Subcutaneous abdominal adipose tissue (tissue), 5 donors: ENCODE data around the gene NT5DC4.
A peak's percentile ranks its signal among the peaks of the same experiment; 100 is the strongest.

ENCODE experiments used
- H3K27ac ChIP-seq: one replicate; pipeline ENCODE4 v1.7.0; 2013; ENCODE audit warnings: low read depth, mild to moderate bottlenecking, inconsistent platforms, low read length, moderate library complexity
- H3K27me3 ChIP-seq, 5 donors: one replicate each; pipeline ENCODE4 v1.7.0; 2013; ENCODE audit warnings: low read length in 5 of 5, inconsistent platforms in 1 of 5; ENCODE audit not compliant: control insufficient read depth in 5 of 5, insufficient read depth in 4 of 5
- H3K36me3 ChIP-seq, 5 donors: one replicate each; pipeline ENCODE4 v1.7.0; 2013; ENCODE audit warnings: low read length in 5 of 5; ENCODE audit not compliant: control insufficient read depth in 5 of 5, insufficient read depth in 5 of 5
- H3K4me1 ChIP-seq, 5 donors: one replicate each; pipeline ENCODE4 v1.7.0; 2013; ENCODE audit warnings: low read length in 5 of 5, mild to moderate bottlenecking in 3 of 5, moderate library complexity in 1 of 5; ENCODE audit not compliant: control insufficient read depth in 5 of 5, insufficient read depth in 5 of 5
- H3K4me3 ChIP-seq, 5 donors: one replicate each; pipeline ENCODE4 v1.7.0; 2013; ENCODE audit warnings: low read length in 5 of 5, low read depth in 1 of 5
- H3K9ac ChIP-seq, 5 donors: one replicate each; pipeline ENCODE4 v1.7.0; 2013; ENCODE audit warnings: low read length in 5 of 5, mild to moderate bottlenecking in 4 of 5, moderate library complexity in 3 of 5
- H3K9me3 ChIP-seq, 5 donors: one replicate each; pipeline ENCODE4 v1.7.0; 2013; ENCODE audit warnings: low read length in 5 of 5; ENCODE audit not compliant: control insufficient read depth in 5 of 5
- donor health status: healthy.
- donor health status: healthy.
- donor health status: healthy.
- donor health status: healthy.
- donor health status: healthy.

Gene NT5DC4

DNA sequence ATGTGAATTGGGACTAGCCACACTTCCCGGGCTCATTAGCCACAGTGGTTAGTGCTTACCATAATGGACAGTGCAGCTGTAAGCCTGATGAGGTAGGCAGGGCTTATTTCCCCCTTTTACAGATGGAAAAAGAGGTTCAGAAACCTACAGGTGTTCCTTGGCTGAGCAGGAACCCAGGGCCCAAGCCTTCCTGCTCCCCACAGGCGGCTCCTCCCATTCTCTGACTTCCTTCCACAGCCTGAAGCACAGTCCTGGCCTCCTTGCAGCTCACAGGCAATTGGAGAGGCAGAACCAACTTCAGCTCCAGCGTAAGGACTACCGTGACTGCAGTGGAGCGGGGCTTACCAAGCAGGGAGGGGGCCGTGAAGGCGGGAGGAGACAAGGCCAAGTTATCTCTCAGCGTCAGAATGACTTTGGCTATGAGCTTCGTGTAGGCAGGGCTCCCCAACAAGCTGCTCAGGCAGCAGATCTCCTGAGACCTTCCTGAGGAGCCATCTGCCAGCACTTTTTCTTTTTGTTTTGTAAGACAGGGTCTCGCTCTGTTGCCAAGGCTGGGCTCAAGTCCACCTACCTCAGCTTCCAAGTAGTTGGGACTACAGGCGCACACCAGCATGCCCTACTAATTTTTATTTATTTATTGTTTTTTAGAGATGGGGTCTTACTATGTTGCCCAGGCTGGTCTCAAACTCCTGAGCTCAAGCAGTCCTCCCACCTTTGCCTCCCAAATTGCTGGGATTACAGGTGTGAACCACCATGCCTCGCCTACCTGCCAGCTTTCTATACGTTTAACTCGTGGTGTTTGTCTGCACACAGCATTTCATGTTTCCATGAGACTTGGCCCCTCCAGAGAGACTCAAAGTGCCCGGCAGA lies 34.2 kb upstream of the NT5DC4 start:
- Histone ChIP-seq H3K4me3 (peak overlapping the region in 1 of 5 donors; percentile 32), H3K9ac (peak overlapping the region in 1 of 5 donors; percentile 49), H3K9me3 (no peaks in the 10 kb centered on the region), H3K36me3 (no peaks in the 10 kb centered on the region), H3K4me1 (peaks cover 0 to 29% (median 15%) of the 10 kb centered on the region in 5 donors), H3K27me3 (peaks cover 0 to 3% (median 0%) of the 10 kb centered on the region in 5 donors), H3K27ac (no peak overlapping the region)

DNA sequence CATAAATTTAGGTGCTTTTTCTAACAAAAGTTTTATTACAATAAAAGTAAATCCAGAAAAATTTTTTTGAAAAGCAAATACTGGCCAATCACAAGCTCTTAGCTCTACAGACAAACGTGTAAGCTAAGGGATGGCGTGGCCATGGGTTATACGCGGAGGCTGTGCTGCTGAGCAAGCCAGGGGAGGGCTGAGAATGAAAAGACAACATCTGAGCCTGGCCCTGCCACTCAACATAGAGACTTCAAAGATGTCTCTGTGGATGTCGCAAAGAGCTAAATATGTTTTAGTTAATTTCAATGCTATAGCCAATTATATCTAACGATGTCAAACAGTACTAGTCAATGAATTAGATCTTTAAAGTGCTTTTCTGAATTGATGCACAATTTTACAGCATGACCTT lies 33.3 kb upstream of the NT5DC4 start:
- Histone ChIP-seq H3K27me3 (peaks cover 0 to 3% (median 0%) of the 10 kb centered on the region in 5 donors), H3K4me3 (no peak overlapping the region), H3K9me3 (no peaks in the 10 kb centered on the region), H3K9ac (no peak overlapping the region), H3K27ac (no peak overlapping the region), H3K36me3 (no peaks in the 10 kb centered on the region), H3K4me1 (peaks cover 0 to 33% (median 15%) of the 10 kb centered on the region in 5 donors)

DNA sequence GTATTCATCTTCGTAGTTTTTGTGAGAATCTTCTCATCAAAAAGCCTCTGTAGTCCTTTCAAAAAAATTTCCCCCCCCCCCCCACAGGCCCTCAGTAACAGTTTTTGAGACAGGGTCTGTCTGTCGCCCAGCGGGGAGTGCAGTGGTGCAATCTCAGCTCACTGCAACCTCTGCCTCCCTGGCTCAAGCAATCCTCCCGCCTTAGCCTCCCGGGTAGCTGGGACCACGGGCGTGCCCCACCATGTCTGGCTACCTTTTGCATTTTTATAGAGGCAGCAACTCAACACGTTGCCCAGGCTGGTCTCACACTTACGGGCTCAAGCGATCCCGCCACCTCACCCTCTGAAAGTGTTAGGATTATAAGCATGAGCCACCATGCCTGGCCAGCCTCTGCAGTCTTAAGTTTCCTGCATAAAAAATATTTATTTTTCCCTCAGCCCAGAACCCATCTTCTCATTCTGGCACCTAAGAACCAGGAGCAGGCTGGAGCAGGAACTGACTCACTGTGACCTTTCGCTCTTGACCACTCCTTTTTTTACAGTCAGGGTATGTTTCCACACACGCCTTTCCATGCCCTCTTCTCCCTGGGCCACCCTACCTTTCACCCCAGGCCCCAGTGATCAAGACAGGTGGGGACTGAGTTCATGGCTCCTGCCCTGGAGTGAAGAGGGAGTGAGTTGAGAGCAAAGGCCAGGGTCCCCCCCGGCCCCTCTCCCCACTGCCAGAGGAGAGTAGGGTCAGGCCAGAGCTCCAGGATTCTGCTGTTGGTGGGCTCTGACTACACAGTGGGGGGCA lies 32.5 kb upstream of the NT5DC4 start:
- Histone ChIP-seq H3K4me3 (no peak overlapping the region), H3K4me1 (peaks cover 0 to 37% (median 15%) of the 10 kb centered on the region in 5 donors), H3K9me3 (no peaks in the 10 kb centered on the region), H3K36me3 (no peaks in the 10 kb centered on the region), H3K27me3 (peaks cover 0 to 3% (median 0%) of the 10 kb centered on the region in 5 donors), H3K9ac (no peak overlapping the region), H3K27ac (no peak overlapping the region)

DNA sequence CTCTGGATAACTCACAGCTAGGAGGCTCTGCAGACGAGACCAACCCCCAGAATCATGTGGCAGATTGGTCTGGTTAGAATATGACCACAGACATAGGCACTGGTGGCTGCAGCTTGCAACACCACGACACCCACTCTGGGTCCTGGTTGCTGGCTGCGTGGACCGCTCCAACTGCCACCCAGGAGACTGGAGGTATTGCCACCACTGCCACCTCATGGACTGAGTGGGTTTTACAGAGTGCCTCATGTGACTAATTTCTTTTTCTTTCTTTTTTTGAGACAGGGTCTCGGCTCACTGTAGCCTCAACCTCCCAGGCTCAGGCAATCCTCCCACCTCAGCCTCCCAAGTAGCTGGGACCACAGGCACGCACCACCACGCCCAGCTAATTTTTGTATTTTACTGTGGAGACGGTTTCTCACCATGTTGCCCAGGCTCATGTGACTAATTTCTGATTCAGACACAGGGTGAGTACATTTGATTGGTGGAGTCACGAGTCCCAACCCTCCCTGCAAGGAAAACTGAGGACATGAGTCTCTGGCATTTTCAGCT lies 29.9 kb upstream of the NT5DC4 start:
- Histone ChIP-seq H3K4me1 (peaks cover 0 to 29% (median 15%) of the 10 kb centered on the region in 5 donors), H3K9me3 (no peaks in the 10 kb centered on the region), H3K27ac (no peak overlapping the region), H3K36me3 (no peaks in the 10 kb centered on the region), H3K27me3 (peaks cover 0 to 3% (median 0%) of the 10 kb centered on the region in 5 donors), H3K9ac (peak overlapping the region in 1 of 5 donors; percentile 36), H3K4me3 (peak overlapping the region in 4 of 5 donors; percentile 5 to 48 (median 30))

DNA sequence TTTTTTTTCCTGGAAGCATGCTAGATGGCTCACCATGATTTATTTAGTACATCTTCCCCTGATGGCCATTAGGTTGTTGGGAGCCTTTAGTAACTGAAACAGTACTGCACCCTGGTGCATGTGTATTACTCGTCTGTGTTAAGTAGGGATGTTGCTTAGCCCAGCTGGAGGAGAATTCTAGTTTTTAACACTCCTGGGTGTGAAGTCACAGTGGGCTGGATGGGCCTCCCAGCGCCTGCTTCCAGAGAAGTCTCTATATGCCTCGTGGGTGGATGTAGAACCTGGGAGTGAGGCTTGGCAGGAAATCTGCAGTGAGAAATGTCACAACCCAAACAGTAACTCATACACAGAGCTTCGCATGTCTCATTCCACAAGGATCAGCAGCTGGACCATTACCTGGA lies 28.9 kb upstream of the NT5DC4 start:
- no peaks in the 10 kb centered on the region for H3K9me3 ChIP-seq
- H3K36me3 ChIP-seq = no peaks in the 10 kb centered on the region
- peaks cover 0 to 3% (median 0%) of the 10 kb centered on the region in 5 donors for H3K27me3 ChIP-seq
- H3K4me1 ChIP-seq = peaks cover 0 to 21% (median 8%) of the 10 kb centered on the region in 5 donors
- H3K4me3 ChIP-seq = no peak overlapping the region
- H3K27ac ChIP-seq = no peak overlapping the region
- H3K9ac ChIP-seq = no peak overlapping the region

DNA sequence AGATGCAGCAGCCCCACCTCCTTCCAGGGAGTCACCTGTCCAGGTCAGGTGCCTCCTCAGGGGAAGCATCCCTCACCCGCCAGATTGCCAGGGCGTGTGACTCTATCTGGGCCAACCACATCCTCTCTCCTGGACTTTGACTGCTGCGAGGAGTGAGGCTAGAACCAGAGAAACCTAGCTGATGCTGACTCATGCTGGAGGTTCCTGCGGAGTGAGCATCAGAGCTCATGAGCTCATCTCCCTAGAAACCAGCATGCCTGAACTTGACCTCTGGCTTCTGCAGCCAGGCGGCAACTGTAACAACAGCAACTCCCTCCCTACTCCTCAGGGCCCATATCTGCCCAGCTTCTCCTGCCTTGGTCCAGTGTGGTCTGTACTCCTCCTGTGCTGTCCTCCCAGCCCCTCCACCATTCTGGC lies 28.3 kb upstream of the NT5DC4 start:
- Histone ChIP-seq H3K9ac (no peak overlapping the region), H3K4me3 (no peak overlapping the region), H3K27me3 (peaks cover 0 to 3% (median 0%) of the 10 kb centered on the region in 5 donors), H3K4me1 (peaks cover 0 to 21% (median 7%) of the 10 kb centered on the region in 5 donors), H3K9me3 (no peaks in the 10 kb centered on the region), H3K36me3 (no peaks in the 10 kb centered on the region), H3K27ac (no peak overlapping the region)

DNA sequence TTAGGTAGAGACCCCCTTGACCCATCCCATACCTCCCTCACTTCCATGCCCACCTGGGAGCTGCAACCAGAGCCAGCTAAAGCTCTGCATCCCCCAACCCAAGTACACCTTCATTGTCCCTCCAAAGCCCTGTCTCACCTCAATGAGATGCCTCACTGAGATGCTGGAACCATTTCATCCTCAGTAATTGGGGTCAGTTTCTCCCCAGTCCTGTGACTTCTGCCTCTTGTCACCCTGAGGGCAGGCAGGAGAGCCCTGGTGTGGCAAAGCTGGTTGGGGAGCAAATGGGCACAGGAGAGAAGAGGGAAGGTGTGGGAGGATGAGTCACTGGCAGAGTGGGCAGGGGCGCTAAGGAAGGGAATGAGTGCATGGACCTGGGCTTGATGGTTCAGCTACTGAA lies 27.9 kb upstream of the NT5DC4 start:
- no peak overlapping the region for H3K4me3 ChIP-seq
- peaks cover 0 to 3% (median 0%) of the 10 kb centered on the region in 5 donors for H3K27me3 ChIP-seq
- no peak overlapping the region for H3K9ac ChIP-seq
- no peaks in the 10 kb centered on the region for H3K36me3 ChIP-seq
- H3K4me1 ChIP-seq = peaks cover 0 to 21% (median 7%) of the 10 kb centered on the region in 5 donors
- no peak overlapping the region for H3K27ac ChIP-seq
- no peaks in the 10 kb centered on the region for H3K9me3 ChIP-seq

DNA sequence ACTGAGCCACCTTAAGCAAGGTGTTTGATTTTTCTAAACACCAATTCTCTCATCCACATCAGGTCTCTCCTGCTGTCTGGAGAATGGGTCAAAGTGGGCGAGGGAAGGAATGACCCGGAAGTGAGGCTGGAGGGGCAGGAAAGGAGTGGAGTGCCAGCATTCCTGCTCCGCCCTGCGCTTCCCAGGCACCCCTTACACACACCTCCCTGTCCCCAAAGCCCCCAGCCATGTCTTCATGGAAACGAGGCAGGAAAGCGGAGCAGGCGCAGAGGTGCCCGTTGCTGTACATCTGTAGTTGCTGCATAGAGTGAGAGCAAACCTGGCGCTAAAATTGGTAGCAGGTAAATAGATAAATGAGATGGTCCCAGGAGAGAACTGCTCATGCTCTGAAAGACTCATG lies 27.2 kb upstream of the NT5DC4 start:
- Histone ChIP-seq H3K9me3 (no peaks in the 10 kb centered on the region), H3K36me3 (no peaks in the 10 kb centered on the region), H3K27ac (no peak overlapping the region), H3K4me1 (peaks cover 0 to 21% (median 7%) of the 10 kb centered on the region in 5 donors), H3K9ac (no peak overlapping the region), H3K4me3 (no peak overlapping the region), H3K27me3 (peaks cover 0 to 3% (median 0%) of the 10 kb centered on the region in 5 donors)

DNA sequence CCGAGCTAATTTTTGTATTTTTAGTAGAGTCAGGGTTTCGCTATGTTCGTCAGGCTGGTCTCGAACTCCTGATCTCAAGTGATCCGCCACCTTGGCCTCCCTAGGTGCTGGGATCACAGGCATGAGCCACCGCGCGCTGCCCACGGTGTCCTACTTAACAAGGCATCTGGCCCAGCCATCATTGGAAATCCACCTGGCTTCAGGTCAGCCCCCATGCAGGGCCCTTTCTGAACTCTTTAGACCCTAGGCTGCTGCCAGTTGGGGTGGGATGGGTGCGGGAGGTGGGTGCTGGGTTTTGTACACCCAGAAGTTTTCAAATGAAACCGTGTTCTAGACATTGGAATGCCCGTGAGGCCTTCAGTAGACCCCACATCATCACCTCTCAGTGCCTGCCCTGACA lies 26.6 kb upstream of the NT5DC4 start:
- no peak overlapping the region for H3K9ac ChIP-seq
- H3K27me3 ChIP-seq = peaks cover 0 to 3% (median 0%) of the 10 kb centered on the region in 5 donors
- no peaks in the 10 kb centered on the region for H3K9me3 ChIP-seq
- no peaks in the 10 kb centered on the region for H3K36me3 ChIP-seq
- H3K27ac ChIP-seq = no peak overlapping the region
- H3K4me3 ChIP-seq = no peak overlapping the region
- H3K4me1 ChIP-seq = peaks cover 0 to 21% (median 7%) of the 10 kb centered on the region in 5 donors
